HFFc6 (cell line): ENCODE data around the gene SUGCT. TPM values are rescaled to one million over a fixed set of nuclear protein-coding genes. Genes with fewer than 3 reads are reported as not detected.

Experiments used
- DNase-seq: peaks from one replicate; pipeline ENCODE4 v3.0.0-alpha.2; 2018
- H3K27ac Mint-ChIP-seq: 2 replicates; pipeline ENCODE4 v1.8.0; 2020; ENCODE audit warnings: mild to moderate bottlenecking, mixed read lengths
- H3K27me3 Mint-ChIP-seq: 2 replicates; pipeline ENCODE4 v1.8.0; 2021; ENCODE audit warnings: mild to moderate bottlenecking, moderate library complexity, mixed read lengths; ENCODE audit not compliant: insufficient read depth
- H3K36me3 Mint-ChIP-seq: 2 replicates; pipeline ENCODE4 v1.8.0; 2021; ENCODE audit warnings: low read depth, mixed read lengths
- H3K4me1 Mint-ChIP-seq: 2 replicates; pipeline ENCODE4 v1.8.0; 2020; ENCODE audit warnings: low read depth, mixed read lengths
- H3K4me3 Mint-ChIP-seq: 2 replicates; pipeline ENCODE4 v1.8.0; 2020; ENCODE audit warnings: mild to moderate bottlenecking, moderate library complexity, mixed read lengths
- H3K9me3 Mint-ChIP-seq: 2 replicates; pipeline ENCODE4 v1.8.0; 2020; ENCODE audit warnings: mild to moderate bottlenecking, mixed read lengths
- CTCF ChIP-seq: fragments of 200-600 bp; sonication (generic); IDR thresholded peaks from 2 replicates; pipeline ENCODE4 v1.5.0; 2021; ENCODE audit warnings: antibody characterized with exemption, mild to moderate bottlenecking
- total RNA-seq, 6 experiments: library from RNA; stranded (reverse); fragmentation: NEBNext Ultra II Directional; extraction: Animal tissue kit (Norgen Biotek cat#: 25700); gene quantifications; 2 replicates in 1 of 6; 3 replicates in 5 of 6; pipeline ENCODE4 v1.2.3, GENCODE V29; 2021

SUGCT gene
- total RNA-seq, 6 experiments from 2014 or later: 12.9 to 20.1 (median 17.1) TPM

- Mint-ChIP-seq H3K27me3 (no peaks in the 10 kb centered on the region), H3K9me3 (no peaks in the 10 kb centered on the region), H3K4me1 (peaks cover 42% of the 10 kb centered on the region), H3K36me3 (no peaks in the 10 kb centered on the region), H3K4me3 (no peak overlapping the region), H3K27ac (no peak overlapping the region)
- no peak for TF ChIP-seq CTCF
- no peak for DNase-seq
Observed at GRCh38 chr7:40796723-40797122, 661.9 kb downstream of the SUGCT start.

GRCh38 chr7:40798613-40799012 is 663.8 kb downstream of the SUGCT start:
- H3K36me3 Mint-ChIP-seq: no peaks in the 10 kb centered on the region
- no peaks in the 10 kb centered on the region for H3K9me3 Mint-ChIP-seq
- H3K4me3 Mint-ChIP-seq: no peak overlapping the region
- TF ChIP-seq CTCF: no peak
- peaks cover 38% of the 10 kb centered on the region for H3K4me1 Mint-ChIP-seq
- no peaks in the 10 kb centered on the region for H3K27me3 Mint-ChIP-seq
- no peak overlapping the region for H3K27ac Mint-ChIP-seq
- DNase-seq: no peak

GRCh38 chr7:40799493-40800403 is 664.9 kb downstream of the SUGCT start:
- Mint-ChIP-seq H3K4me3 (no peak overlapping the region), H3K4me1 (peaks cover 41% of the 10 kb centered on the region)
- no peak for DNase-seq

GRCh38 chr7:40800771-40801170 is 666.0 kb downstream of the SUGCT start:
- no peak for DNase-seq
- H3K27ac Mint-ChIP-seq: no peak overlapping the region
- no peak overlapping the region for H3K4me3 Mint-ChIP-seq
- H3K4me1 Mint-ChIP-seq: peaks cover 48% of the 10 kb centered on the region
- H3K9me3 Mint-ChIP-seq: no peaks in the 10 kb centered on the region
- no peaks in the 10 kb centered on the region for H3K36me3 Mint-ChIP-seq
- no peak for TF ChIP-seq CTCF
- no peaks in the 10 kb centered on the region for H3K27me3 Mint-ChIP-seq

More at GRCh38 chr7:40799493-40800403, 664.9 kb downstream of the SUGCT start:
- no peaks in the 10 kb centered on the region for H3K27me3 Mint-ChIP-seq
- no peaks in the 10 kb centered on the region for H3K9me3 Mint-ChIP-seq
- H3K27ac Mint-ChIP-seq: no peak overlapping the region
- TF ChIP-seq CTCF: no peak
- H3K36me3 Mint-ChIP-seq: no peaks in the 10 kb centered on the region

GRCh38 chr7:40802497-40802896 is 667.7 kb downstream of the SUGCT start:
- Mint-ChIP-seq H3K36me3 (no peaks in the 10 kb centered on the region), H3K27me3 (no peaks in the 10 kb centered on the region), H3K4me3 (no peak overlapping the region), H3K4me1 (peaks cover 55% of the 10 kb centered on the region), H3K27ac (no peak overlapping the region), H3K9me3 (no peaks in the 10 kb centered on the region)
- TF ChIP-seq CTCF: no peak
- no peak for DNase-seq
